NCI-H82 treated with DMSO at 0.1 percent for 48 hours (cell line): Measurements from ENCODE around the gene CREB3L2.
"Not testable (repeated sequence)": the region's sequence is repeated elsewhere in the genome, so short reads cannot be mapped to it uniquely, and the experiment has no call there.

Experiments
- DNase-seq: peaks from one replicate; lab custom pipeline; 2025; ENCODE audit not compliant: unreplicated experiment; lab: John Stamatoyannopoulos, UW

Gene CREB3L2

DNA sequence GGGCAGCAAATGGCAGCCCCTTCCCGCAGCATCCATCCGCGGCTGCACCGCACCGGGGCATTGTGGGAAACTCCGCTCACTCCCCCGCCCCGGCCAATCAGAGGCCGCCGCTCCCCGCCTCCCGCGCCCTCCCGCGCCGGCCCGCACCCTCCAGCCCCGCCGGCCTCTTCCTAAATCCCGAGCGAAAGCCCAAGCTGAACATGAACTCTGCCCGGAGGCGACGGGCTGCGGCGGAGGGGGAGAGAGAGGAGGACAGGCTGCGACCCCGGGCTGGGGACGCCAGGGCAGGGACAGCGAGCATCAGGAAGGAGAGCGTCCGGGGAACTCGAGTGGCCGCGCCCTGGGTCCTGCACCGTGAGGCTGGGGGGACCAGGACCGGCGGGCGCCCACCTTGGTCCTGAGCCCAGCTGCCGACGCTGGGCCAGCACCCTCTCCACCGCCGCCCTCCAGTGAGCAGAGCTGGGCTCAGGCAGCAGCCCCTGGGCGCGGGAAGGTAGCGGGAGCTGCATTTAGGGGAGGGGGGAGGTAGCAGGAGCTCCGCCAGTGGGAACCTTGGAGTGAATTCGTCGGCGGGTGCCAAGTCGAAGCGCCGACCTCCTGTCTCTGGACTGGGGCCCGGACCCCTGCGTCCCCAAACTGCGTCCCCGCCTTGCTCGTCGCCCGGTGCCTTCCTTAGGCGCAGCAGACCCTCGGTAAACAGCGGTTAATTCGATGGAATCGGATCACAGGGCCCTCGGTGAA, 154.9 kb downstream of the CREB3L2 start, which contains the start of gene DGKI:
Gene DGKI, minus strand, starts transcription at position 148 of the 741 bp plus-strand sequence.
- no peak for DNase-seq

- no peak for DNase-seq
These were observed 155.4 kb downstream of the CREB3L2 start for GRCh38 chr7:137846549-137846826.

DNA sequence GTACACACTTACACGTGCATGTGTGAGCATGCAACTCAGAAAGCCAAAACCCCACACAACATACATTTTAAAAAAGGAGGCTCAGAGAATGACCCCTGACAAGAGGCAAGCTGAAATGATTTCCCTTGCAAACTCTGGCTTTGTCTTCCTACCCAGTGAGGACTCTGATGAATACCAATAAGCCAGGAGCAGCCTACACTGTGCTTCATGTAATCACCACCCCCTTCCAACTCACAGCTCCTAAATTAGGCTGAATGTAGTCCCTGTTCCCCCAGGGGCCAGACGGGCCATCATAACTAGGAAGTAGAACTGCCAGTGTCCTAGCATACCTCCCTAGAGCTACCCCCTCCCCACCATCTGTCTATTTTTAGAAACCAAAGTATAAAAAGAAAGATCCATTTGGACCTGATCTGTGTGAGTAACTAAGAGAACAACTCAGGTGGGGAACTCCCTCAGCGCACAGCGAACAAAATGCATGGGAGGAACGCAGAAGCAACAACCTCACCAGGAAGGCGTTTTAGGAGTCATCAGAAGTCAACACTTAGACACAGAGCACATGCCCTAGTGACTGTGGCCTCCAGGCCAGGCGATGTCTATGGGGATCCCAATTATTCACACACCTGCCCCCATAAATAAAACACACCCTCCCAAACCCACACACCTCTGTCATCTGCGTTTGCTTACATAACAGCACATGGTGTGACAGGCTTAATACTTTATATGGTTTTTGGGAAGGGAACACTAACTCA, 157.0 kb downstream of the CREB3L2 start:
- DNase-seq, result no peak

DNA sequence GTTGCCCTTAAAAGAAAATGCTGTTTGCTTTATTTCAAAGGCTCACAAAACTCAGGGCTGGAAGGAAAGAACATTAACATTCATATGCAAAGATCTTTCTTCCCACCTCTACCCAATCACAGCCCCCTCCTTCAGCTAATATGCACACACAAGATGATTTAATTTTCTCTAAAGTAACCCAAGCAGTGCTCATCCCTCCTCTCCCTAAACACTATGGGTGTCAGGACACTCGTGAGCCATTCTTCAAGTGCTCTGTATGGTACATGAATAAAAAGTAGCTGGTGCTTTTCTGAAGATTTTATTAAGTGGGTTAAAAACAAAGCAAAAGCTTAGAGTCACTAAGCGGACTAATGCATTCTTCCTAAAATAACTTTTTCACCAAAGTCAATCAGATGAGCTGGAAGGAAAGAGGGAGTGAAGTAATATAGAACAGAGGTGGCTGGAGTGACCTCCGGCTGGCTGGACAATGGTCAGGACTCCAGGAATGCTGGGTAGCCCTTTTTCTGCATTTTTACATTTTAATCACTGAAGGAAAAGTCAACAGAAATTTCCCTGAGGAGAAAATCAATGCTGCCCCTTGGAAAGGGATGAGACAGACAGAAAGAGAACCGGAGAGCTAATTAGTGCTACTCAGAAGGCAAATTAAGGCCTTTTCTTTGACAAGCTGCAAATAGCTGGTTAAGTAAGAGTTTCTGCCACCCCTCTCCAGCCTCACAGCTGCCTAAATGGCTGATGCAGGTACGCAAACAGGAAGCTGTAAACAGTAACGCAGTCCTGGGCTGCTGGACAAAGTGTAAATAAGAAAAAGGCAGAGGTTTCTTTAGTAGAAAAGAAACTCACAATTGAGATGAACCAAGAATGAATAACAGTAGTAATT, 161.7 kb downstream of the CREB3L2 start:
- DNase-seq, result no peak

GRCh38 chr7:137838706-137839315, 163.1 kb downstream of the CREB3L2 start:
- DNase-seq, result no peak

- no peak for DNase-seq
These were observed 165.3 kb downstream of the CREB3L2 start for GRCh38 chr7:137836541-137836940.

DNA sequence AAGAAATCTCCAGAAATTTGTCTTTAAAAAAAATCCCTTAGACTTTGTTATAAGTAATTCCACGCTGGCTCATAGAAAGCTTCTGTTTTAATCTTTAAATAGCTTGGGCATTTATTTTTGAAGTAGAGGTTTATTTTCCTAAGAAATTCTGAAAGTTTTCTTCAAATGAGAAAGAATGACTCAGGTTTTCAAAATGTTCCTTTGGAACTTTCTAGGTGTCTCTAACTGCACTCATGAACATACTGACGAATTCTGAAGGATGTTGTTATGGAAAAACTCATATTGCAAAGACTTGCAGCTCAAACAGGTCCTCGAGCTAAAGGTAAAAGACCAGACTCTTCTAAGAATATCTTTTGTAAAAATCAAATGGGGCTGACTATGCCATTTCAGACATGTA, 165.8 kb downstream of the CREB3L2 start:
- no peak for DNase-seq

GRCh38 chr7:137835486-137836112, 166.3 kb downstream of the CREB3L2 start:
- no peak for DNase-seq

GRCh38 chr7:137834552-137834951, 167.3 kb downstream of the CREB3L2 start:
- DNase-seq, result no peak

DNA sequence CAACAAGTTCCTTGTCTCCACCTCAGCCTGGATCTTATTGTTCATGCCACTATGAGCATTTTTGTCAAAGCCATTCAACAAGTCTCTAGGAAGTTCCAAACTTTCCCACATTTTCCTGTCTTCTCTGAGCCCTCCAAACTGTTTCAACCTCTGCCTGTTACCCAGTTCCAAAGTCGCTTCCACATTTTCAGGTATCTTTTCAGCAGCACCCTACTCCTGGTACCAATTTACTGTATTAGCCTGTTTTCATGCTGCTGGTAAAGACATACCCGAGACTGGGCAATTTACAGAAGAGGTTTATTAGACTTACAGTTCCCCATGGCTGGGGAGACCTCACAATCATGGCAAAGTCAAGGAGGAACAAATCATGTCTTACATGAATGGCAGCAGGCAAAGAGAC, 168.9 kb downstream of the CREB3L2 start:
- not testable (repeated sequence) for DNase-seq

- DNase-seq, result no peak
These were observed 169.5 kb downstream of the CREB3L2 start for GRCh38 chr7:137832382-137832781.

DNA sequence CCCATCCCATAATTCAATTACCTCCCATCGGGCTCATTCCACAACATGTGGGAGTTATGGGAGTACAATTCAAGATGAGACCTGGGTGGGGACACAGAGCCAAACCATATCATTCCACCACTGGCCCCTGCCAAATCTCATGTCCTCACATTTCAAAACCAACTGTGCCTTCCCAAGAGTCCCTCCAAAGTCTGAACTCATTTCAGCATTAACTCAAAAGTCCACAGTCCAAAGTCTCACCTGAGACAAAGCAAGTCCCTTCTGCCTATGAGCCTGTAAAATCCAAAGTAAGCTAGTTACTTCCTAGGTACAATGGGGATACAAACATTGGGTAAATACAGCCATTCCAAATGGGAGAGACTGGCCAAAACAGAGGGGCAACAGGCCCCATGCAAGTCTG, 170.3 kb downstream of the CREB3L2 start:
- DNase-seq, result not testable (repeated sequence)

GRCh38 chr7:137829337-137829992, 172.4 kb downstream of the CREB3L2 start:
- DNase-seq, result no peak

DNA sequence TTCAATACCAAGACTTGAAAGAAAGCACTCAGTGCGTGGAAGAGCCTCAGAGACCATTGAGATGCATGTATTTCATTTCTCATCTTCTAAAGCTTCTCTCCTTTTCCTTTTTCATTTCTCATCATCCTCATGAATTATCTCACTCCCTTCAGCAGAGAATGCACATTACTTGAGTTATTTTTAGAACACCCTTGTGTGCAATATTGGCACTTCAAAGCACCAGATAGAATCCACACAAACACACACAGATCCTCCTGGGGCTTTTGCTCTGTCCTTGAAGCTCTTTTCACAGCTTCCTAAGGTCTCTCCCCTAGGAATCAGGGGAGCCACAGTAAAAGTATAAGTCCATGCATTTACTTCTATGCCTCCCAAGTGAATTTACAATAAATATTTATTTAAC, 173.4 kb downstream of the CREB3L2 start:
- no peak for DNase-seq

GRCh38 chr7:137825489-137825888, 176.4 kb downstream of the CREB3L2 start:
- no peak for DNase-seq
